Omental fat pad (tissue), 4 donors: ENCODE results near the gene PPEF2. TPM values are rescaled to one million over a fixed set of nuclear protein-coding genes. Genes with fewer than 3 reads are reported as not detected.
"Not testable (repeated sequence)": the region's sequence is repeated elsewhere in the genome, so short reads cannot be mapped to it uniquely, and the experiment has no call there.

Source experiments
- ATAC-seq: fragments of 150-250 bp; one replicate; pipeline ENCODE4 v1.9.1; 2016; ENCODE audit warnings: mild to moderate bottlenecking, moderate library complexity; ENCODE audit not compliant: low FRiP score
- DNase-seq: peaks from one replicate; pipeline ENCODE4 v3.0.0-alpha.2; 2019; ENCODE audit warnings: low spot score
- total RNA-seq, 4 donors: library from RNA; depleted of rRNA; stranded (reverse); fragments of >200 nt; gene quantifications; one replicate each; pipeline ENCODE4 v1.1.0, GENCODE V29; 2016
- TF ChIP-seq, protein P1 (sequence below), 3 donors: fragments of 450-650 bp; IDR thresholded peaks; one replicate each; pipeline ENCODE4 v1.5.1; 2016 to 2017; ENCODE audit warnings: antibody characterized with exemption in 3 of 3, mild to moderate bottlenecking in 3 of 3, moderate library complexity in 2 of 3

Gene PPEF2
- total RNA-seq, 4 donors from 2014 or later = not detected

DNA sequence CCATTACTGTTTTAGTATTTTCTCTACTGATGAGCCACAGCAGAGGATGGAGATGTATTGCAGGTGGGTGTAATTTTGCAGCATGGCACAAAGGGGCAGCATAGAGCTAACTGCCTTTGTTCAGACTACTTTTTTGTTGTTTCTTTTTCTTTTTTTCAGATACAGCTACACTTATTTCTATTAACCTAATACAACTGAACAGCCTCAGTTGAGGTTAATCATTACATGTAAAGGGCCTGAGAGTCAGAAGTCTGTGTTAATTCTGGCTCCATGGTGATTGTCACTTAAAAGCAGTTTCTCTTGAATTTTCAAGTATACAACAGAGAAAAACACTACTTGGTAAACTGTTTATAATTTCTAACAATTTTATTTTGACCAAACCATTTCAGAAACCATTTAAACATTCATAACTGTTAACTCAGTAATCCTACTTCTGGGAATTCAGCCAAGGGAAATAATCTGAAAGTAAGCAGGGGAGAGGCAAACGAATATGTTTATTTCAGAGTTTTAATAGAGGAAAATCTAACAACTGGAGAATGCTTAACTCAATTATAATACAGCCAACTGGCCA, 13.9 kb upstream of the PPEF2 start:
- TF ChIP-seq, protein P1, sequence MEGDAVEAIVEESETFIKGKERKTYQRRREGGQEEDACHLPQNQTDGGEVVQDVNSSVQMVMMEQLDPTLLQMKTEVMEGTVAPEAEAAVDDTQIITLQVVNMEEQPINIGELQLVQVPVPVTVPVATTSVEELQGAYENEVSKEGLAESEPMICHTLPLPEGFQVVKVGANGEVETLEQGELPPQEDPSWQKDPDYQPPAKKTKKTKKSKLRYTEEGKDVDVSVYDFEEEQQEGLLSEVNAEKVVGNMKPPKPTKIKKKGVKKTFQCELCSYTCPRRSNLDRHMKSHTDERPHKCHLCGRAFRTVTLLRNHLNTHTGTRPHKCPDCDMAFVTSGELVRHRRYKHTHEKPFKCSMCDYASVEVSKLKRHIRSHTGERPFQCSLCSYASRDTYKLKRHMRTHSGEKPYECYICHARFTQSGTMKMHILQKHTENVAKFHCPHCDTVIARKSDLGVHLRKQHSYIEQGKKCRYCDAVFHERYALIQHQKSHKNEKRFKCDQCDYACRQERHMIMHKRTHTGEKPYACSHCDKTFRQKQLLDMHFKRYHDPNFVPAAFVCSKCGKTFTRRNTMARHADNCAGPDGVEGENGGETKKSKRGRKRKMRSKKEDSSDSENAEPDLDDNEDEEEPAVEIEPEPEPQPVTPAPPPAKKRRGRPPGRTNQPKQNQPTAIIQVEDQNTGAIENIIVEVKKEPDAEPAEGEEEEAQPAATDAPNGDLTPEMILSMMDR (IDR thresholded peaks at IDR 0.05) = no peak
- DNase-seq = no peak
- ATAC-seq = no peak

DNA sequence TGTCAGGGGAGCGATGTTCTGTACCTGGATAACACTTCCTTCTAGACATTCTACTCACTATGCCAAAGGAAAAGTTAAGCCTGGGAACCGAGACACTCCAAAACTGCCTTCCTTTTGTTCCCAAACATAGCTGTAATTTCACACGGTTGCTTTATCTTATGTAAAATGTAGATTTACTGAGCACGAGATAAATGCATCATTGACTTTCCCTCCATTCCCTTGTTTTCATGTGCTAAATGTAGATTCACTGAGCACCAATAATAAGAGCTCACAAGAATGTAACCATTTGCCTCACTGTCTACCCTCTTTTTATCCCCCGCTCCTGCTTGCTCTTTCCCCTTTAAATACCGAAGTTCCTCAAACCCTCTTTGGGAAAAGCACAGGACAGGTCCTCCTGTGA, 10.7 kb upstream of the PPEF2 start:
- ATAC-seq (no peak), DNase-seq (no peak)
- TF ChIP-seq, protein P1 (IDR thresholded peaks at IDR 0.05) = no peak

DNA sequence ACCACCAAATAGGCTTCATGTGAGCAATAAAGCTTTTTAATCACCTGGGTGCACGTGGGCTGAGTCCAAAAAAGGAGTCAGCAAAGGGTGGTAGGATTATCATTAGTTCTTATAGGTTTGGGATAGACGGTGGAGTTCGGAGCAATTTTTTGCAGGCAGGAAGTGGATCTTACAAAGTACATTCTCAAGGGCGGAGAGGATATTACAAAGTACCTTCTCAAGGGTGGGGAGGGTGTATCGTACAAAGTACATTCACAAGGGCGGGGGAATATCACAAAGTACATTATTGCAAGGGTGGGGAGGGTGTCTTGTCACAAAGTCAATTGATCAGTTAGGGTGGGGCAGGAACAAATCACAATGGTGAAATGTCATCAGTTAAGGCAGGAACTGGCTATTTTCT, 8.6 kb upstream of the PPEF2 start:
- DNase-seq, ATAC-seq: not testable (repeated sequence)

DNA sequence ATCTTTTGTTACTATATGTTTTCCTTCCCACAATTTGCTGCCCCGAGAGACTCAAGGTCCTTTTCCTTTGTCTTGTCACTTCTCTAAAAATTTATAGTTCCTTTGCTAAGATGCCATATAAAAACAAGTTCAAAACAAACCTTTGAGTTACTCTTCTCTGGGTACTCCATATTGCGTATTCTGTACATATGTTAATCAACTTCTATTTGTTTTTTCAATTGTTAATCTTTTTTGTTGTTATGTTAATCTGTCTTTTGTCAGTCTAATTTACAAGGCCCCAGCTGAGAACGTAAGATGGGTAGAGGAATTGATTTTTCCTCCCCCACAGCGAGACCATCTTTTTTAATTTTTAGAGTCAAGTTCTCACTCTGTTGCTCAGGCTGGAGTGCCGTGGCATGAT, 7.2 kb upstream of the PPEF2 start:
- TF ChIP-seq, protein P1 (IDR thresholded peaks at IDR 0.05) = no peak
- DNase-seq (no peak), ATAC-seq (no peak)

DNA sequence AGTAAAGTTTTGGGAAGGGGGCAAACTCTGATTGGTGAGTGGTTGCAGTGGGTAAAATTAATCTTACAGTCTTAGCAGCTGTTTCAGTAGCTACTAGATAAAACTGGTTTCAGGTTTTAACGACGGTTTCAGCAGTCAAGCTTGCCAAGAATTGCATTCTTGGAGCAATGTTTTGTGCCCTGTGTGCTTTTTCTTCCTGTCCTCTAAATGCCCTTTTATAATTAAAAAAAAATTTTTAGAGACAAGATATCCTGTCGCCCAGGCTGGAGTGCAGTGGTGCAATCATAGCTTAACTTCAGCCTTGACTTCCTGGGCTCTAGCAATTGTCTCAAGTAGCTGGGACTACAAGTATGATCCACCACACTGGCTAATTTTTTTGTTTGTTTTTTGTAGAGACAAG, 6.3 kb upstream of the PPEF2 start:
- TF ChIP-seq, protein P1 (IDR thresholded peaks at IDR 0.05) = no peak
- ATAC-seq (no peak), DNase-seq (no peak)

DNA sequence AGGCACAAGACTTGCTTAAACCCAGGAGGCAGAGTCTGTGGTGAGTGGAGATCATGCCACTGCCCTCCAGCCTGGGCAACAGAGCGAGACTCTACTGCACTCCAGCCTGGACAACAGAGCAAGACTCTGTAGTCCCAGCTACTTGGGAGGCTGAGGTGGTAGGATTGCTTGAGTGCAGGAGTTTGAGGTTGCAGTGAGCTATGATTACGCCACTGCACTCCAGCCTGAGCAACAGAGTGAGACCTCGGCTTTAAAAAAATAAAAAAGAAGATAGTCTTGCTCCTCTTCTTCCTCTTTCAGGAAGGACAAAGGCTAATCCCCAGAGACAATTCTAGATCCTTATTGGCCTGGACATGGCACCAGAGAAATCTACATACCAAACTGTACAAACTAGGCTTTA, 5.7 kb upstream of the PPEF2 start:
- TF ChIP-seq, protein P1 (IDR thresholded peaks at IDR 0.05) = no peak
- ATAC-seq (no peak), DNase-seq (no peak)

DNA sequence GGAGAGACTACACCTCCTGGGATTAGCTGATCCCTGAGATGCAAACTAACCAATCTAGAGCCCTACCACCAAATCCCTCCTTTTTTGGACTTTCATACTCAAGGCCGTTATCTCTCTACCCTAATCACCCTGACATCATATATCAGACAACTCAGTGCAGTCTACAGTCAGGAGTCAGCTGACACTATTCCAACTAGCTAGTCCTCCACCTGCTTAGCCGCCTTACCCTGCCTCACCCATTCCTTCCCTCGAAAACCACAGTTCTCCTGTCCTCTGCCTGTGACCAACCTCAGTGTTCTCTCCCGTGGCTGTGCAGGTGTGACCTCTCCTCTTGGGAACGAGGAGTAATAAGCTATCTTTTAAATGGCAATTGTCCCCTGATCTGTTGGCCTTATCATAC, 1.8 kb upstream of the PPEF2 start:
- DNase-seq (no peak), ATAC-seq (no peak)
- TF ChIP-seq, protein P1 (IDR thresholded peaks at IDR 0.05) = no peak

DNA sequence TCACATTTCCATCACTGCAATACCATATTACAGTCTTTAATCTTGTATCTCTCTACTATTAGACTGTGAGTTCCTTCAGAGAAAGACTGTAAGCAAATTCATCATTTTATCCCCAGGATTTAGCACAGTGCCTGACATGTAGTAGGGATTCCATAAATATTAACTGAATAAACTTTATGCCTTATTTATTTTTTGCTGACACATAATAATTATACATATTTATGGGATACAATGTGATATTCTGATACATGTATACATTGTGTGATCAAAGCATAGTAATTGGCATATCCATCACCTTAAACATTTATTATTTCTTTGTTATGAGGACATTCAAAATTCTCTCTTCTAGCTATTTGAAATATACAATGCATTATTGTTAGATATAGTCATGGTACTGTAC, 3.7 kb downstream of the PPEF2 start:
- no peak for DNase-seq
- TF ChIP-seq, protein P1 (IDR thresholded peaks at IDR 0.05) = no peak
- ATAC-seq = no peak
